Sigmoid colon (tissue), 7 donors: ENCODE results near the gene R3HDM4. TPM values are rescaled to one million over a fixed set of nuclear protein-coding genes. Genes with fewer than 3 reads are reported as not detected.

ENCODE experiments used
- DNase-seq: peaks from one replicate; pipeline ENCODE4 v3.0.0-alpha.2; 2019
- H3K27ac ChIP-seq, 4 donors: fragments of 200-600 bp; sonication (generic); one replicate each; pipeline ENCODE4 v1.5.1; 2016 to 2019; ENCODE audit warnings: mild to moderate bottlenecking in 1 of 4
- H3K27me3 ChIP-seq, 3 donors: fragments of 200-600 bp; sonication (generic); one replicate each; pipeline ENCODE4 v1.5.1; 2019; ENCODE audit warnings: mild to moderate bottlenecking in 1 of 3
- H3K36me3 ChIP-seq, 4 donors: fragments of 200-600 bp; sonication (generic); one replicate each; pipeline ENCODE4 v1.5.1; 2016 to 2019
- H3K4me1 ChIP-seq, 4 donors: fragments of 200-600 bp; sonication (generic); one replicate each; pipeline ENCODE4 v1.5.1; 2017 to 2019
- H3K4me3 ChIP-seq, 4 donors: fragments of 200-600 bp; sonication (generic); one replicate each; pipeline ENCODE4 v1.5.1; 2017 to 2019; ENCODE audit warnings: mild to moderate bottlenecking in 2 of 4, moderate library complexity in 1 of 4
- H3K9me3 ChIP-seq, 4 donors: fragments of 200-600 bp in 3 of 4; sonication (generic) in 3 of 4; one replicate each; pipeline versions ENCODE4 v1.5.1 to v1.6.1; 2013 to 2019
- CTCF ChIP-seq, 4 experiments: fragments of 450-650 bp in 3 of 4; fragments of 200-600 bp in 1 of 4; IDR thresholded peaks; one replicate each; pipeline ENCODE4 v1.5.1; 2016 to 2019; ENCODE audit warnings: antibody characterized with exemption in 4 of 4, mild to moderate bottlenecking in 3 of 4, moderate library complexity in 2 of 4
- EP300 ChIP-seq, 4 donors: sonication (generic); formaldehyde crosslinking; IDR thresholded peaks; one replicate each; pipeline ENCODE4 v1.6.1; 2017; ENCODE audit warnings: antibody characterized with exemption in 4 of 4
- POLR2A ChIP-seq, 2 donors: fragments of 450-650 bp; IDR thresholded peaks; one replicate each; pipeline ENCODE4 v1.6.1; 2016; ENCODE audit warnings: antibody characterized with exemption in 2 of 2, mild to moderate bottlenecking in 2 of 2, moderate library complexity in 2 of 2
- POLR2AphosphoS5 ChIP-seq, 4 donors: sonication (generic); formaldehyde crosslinking; IDR thresholded peaks; one replicate each; pipeline ENCODE4 v1.6.1; 2017; ENCODE audit warnings: antibody characterized with exemption in 4 of 4
- WGBS, 2 donors: extraction: QIAGEN DNeasy Blood & Tissue Kit; methylation state at CpG; one replicate each; pipeline ENCODE4 v1.1.7; 2013; 5-methylcytosine and 5-hydroxymethylcytosine counted together
- intact Hi-C: fragments of 100-400 bp; cut with DNase I; formaldehyde crosslinking; loops from one replicate; pipeline ENCODE4 v1.15.1; 2023
- polyA plus RNA-seq, 3 donors: library from polyadenylated mRNA; stranded (reverse); fragments of 200-250 nt; gene quantifications; one replicate each; pipeline ENCODE4 v1.2.3, GENCODE V29; 2013
- total RNA-seq, 4 donors: library from RNA; depleted of rRNA; stranded (reverse); fragments of >200 nt; gene quantifications; one replicate each; pipeline ENCODE4 v1.1.0, GENCODE V29; 2016
- donor health status: healthy with polysubstance abuse.
- donor health status: Bipolar disorder and iron deficiency.
- donor health status: healthy.

The R3HDM4 gene
- total and polyA plus RNA-seq, 7 donors, result 21.4 to 85.3 (median 30.5) TPM

- Histone ChIP-seq H3K27me3 (no peaks in the 10 kb centered on the region), H3K36me3 (no peaks in the 10 kb centered on the region), H3K9me3 (no peaks in the 10 kb centered on the region), H3K4me1 (peaks cover 0 to 47% (median 21%) of the 10 kb centered on the region in 4 donors), H3K27ac (no peak overlapping the region), H3K4me3 (no peak overlapping the region)
- 88 to 95% methylated on average over 32 of the region's 32 CpGs for WGBS, 2 donors
- intact Hi-C loops, result no loop called here
- TF ChIP-seq POLR2AphosphoS5 (IDR thresholded peaks at IDR 0.05), result no peak
- TF ChIP-seq CTCF (IDR thresholded peaks at IDR 0.05), result no peak
- TF ChIP-seq EP300 (IDR thresholded peaks at IDR 0.05), result no peak
- TF ChIP-seq POLR2A (IDR thresholded peaks at IDR 0.05), result no peak
- DNase-seq, result no peak
These were observed 29.2 kb upstream of the R3HDM4 start for GRCh38 chr19:942133-942645.

- H3K4me3 ChIP-seq, result peak overlapping the region; percentile 0 to 42 (median 36)
- H3K36me3 ChIP-seq, result no peaks in the 10 kb centered on the region
- peaks cover 0 to 47% (median 21%) of the 10 kb centered on the region in 4 donors for H3K4me1 ChIP-seq
- TF ChIP-seq POLR2A (IDR thresholded peaks at IDR 0.05), result no peak
- TF ChIP-seq POLR2AphosphoS5 (IDR thresholded peaks at IDR 0.05), result no peak
- no peak for TF ChIP-seq EP300 (IDR thresholded peaks at IDR 0.05)
- TF ChIP-seq CTCF (IDR thresholded peaks at IDR 0.05), result no peak
- H3K27ac ChIP-seq, result peak overlapping the region; percentile 79 to 92 (median 84)
- intact Hi-C loops, result no loop called here
- 40 to 77% methylated on average over 45 of the region's 45 CpGs for WGBS, 2 donors
- no peaks in the 10 kb centered on the region for H3K27me3 ChIP-seq
- DNase-seq, result no peak
- no peaks in the 10 kb centered on the region for H3K9me3 ChIP-seq
These were observed 28.5 kb upstream of the R3HDM4 start for GRCh38 chr19:941292-942132.

- no peaks in the 10 kb centered on the region for H3K9me3 ChIP-seq
- H3K27ac ChIP-seq, result peak overlapping the region; percentile 79 to 92 (median 84)
- H3K4me3 ChIP-seq, result peak overlapping the region; percentile 0 to 42 (median 36)
- no peaks in the 10 kb centered on the region for H3K27me3 ChIP-seq
- TF ChIP-seq EP300 (IDR thresholded peaks at IDR 0.05) (no peak), POLR2AphosphoS5 (IDR thresholded peaks at IDR 0.05) (peak in 2 of 4 donors; percentile 30)
- peaks cover 0 to 47% (median 21%) of the 10 kb centered on the region in 4 donors for H3K4me1 ChIP-seq
- H3K36me3 ChIP-seq, result no peaks in the 10 kb centered on the region
- intact Hi-C loops, result no loop called here
- DNase-seq, result peak; percentile 87
- WGBS, 2 donors, result 6 to 18% methylated on average over 64 of the region's 64 CpGs
These were observed 27.7 kb upstream of the R3HDM4 start for GRCh38 chr19:940591-941291.

GRCh38 chr19:939922-940321, 26.9 kb upstream of the R3HDM4 start:
- TF ChIP-seq EP300 (IDR thresholded peaks at IDR 0.05) (no peak), POLR2A (IDR thresholded peaks at IDR 0.05) (no peak), CTCF (IDR thresholded peaks at IDR 0.05) (no peak), POLR2AphosphoS5 (IDR thresholded peaks at IDR 0.05) (no peak)
- H3K27ac ChIP-seq, result peak overlapping the region in 3 of 4 donors; percentile 80 to 92 (median 87)
- no peak for DNase-seq
- H3K4me1 ChIP-seq, result peaks cover 0 to 48% (median 27%) of the 10 kb centered on the region in 4 donors
- no peaks in the 10 kb centered on the region for H3K36me3 ChIP-seq
- WGBS, 2 donors, result 97 to 98% methylated on average over 7 of the region's 7 CpGs
- intact Hi-C loops, result no loop called here
- no peak overlapping the region for H3K4me3 ChIP-seq
- H3K27me3 ChIP-seq, result no peaks in the 10 kb centered on the region
- H3K9me3 ChIP-seq, result no peaks in the 10 kb centered on the region

- DNase-seq, result no peak
- TF ChIP-seq CTCF (IDR thresholded peaks at IDR 0.05) (no peak), EP300 (IDR thresholded peaks at IDR 0.05) (no peak), POLR2A (IDR thresholded peaks at IDR 0.05) (no peak), POLR2AphosphoS5 (IDR thresholded peaks at IDR 0.05) (no peak)
- H3K36me3 ChIP-seq, result no peaks in the 10 kb centered on the region
- no peak overlapping the region for H3K4me3 ChIP-seq
- no peaks in the 10 kb centered on the region for H3K9me3 ChIP-seq
- H3K27me3 ChIP-seq, result no peaks in the 10 kb centered on the region
- WGBS, 2 donors, result 84 to 91% methylated on average over 22 of the region's 22 CpGs
- peaks cover 0 to 48% (median 32%) of the 10 kb centered on the region in 4 donors for H3K4me1 ChIP-seq
- intact Hi-C loops, result no loop called here
- no peak overlapping the region for H3K27ac ChIP-seq
These were observed 26.4 kb upstream of the R3HDM4 start for GRCh38 chr19:939439-939838.
